ENCODE results near the gene ZMYM4.
"Not testable (repeated sequence)": the region's sequence is repeated elsewhere in the genome, so short reads cannot be mapped to it uniquely, and the experiment has no call there.

Gene ZMYM4

DNA sequence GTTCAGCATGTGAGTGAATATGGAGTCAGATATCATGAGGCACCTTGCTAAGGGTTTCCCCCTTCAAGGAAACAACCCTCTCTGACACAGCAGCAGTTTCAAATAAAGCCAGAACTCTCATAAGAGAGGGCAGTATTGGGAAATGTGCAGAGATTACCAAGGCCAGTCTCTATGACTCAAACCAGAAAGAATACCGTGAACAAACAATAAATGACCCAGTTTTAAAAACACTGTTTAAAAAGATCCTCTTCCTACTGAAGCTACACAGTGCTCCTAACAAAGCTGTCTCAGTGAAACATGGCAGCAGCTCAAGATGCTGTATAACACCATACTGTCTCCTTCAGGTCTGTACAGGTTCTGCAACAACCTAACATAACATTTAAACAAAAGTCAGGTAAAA lies 186.1 kb downstream of the ZMYM4 start:
- Histone ChIP-seq H3K4me3 (ENCODE audit: low read depth, low read length) (no peak overlapping the region), H3K27me3 (no peaks in the 10 kb centered on the region), H3K4me1 (no peaks in the 10 kb centered on the region), H3K36me3 (peaks cover 3% of the 10 kb centered on the region; the same call in 1 of the 2 replicates), H3K9me3 (no peaks in the 10 kb centered on the region)
- TF ChIP-seq, protein P1, sequence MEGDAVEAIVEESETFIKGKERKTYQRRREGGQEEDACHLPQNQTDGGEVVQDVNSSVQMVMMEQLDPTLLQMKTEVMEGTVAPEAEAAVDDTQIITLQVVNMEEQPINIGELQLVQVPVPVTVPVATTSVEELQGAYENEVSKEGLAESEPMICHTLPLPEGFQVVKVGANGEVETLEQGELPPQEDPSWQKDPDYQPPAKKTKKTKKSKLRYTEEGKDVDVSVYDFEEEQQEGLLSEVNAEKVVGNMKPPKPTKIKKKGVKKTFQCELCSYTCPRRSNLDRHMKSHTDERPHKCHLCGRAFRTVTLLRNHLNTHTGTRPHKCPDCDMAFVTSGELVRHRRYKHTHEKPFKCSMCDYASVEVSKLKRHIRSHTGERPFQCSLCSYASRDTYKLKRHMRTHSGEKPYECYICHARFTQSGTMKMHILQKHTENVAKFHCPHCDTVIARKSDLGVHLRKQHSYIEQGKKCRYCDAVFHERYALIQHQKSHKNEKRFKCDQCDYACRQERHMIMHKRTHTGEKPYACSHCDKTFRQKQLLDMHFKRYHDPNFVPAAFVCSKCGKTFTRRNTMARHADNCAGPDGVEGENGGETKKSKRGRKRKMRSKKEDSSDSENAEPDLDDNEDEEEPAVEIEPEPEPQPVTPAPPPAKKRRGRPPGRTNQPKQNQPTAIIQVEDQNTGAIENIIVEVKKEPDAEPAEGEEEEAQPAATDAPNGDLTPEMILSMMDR (IDR thresholded peaks at IDR 0.05; ENCODE audit: low read depth, low read length): no peak
- DNase-seq: no peak

DNA sequence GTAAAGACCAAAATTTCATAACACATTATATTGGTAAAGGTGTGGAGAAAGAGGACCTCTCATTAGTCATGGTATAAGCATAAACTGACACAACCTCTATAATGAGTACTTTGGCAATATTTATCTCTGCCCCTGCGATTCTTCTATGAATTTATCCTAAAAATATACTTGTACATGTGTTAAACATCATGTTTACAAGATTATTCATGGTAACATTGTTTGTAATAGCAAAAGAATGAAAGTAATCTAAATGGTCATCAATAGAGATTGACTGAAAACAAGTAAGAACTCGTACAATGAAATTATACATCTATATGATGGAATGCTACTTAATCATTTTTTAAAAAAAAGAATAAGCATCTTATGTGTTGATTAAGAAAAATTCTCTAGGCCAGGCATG lies 192.3 kb downstream of the ZMYM4 start:
- no peak for DNase-seq
- Histone ChIP-seq H3K4me1 (no peaks in the 10 kb centered on the region), H3K4me3 (ENCODE audit: low read depth, low read length) (no peak overlapping the region), H3K9me3 (no peaks in the 10 kb centered on the region), H3K36me3 (peaks cover 2% of the 10 kb centered on the region; the same call in 1 of the 2 replicates), H3K27me3 (no peaks in the 10 kb centered on the region)
- TF ChIP-seq, protein P1 (IDR thresholded peaks at IDR 0.05; ENCODE audit: low read depth, low read length): no peak

DNA sequence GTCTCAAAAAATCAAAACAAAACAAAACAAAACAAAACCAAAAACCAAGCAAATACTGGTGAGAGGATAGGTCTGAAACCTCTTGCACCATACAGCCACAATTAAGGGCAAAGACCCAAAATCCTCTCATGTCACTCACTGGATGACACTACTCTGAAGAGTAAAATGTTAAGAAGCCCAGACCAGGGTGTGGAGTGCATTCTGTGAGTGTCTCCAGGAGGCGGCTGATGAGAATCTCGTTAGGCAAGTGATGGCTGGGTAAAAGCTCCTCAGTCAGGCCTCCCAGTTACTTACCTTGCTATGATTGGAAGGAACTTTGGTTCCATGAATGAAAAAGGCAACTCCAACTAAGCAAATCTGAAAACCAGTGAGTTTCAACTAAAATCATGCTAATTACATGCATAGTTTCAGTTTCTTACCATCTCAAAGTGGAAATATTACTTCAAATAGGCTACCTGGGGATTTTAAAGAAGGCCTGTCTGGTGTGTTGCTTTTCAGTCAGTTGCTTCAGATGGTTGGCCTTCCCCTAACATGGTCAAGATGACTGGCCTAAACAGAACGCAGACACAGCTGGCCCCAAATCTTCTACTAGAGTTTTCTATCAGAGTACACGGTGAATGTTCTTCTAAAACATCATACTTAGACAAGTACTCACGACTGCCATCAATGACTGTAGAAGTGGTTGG lies 193.6 kb downstream of the ZMYM4 start:
- Histone ChIP-seq H3K36me3 (peaks cover 3% of the 10 kb centered on the region; the same call in 1 of the 2 replicates), H3K27me3 (no peaks in the 10 kb centered on the region), H3K9me3 (no peaks in the 10 kb centered on the region), H3K4me1 (no peaks in the 10 kb centered on the region), H3K4me3 (ENCODE audit: low read depth, low read length) (no peak overlapping the region)
- TF ChIP-seq, protein P1 (IDR thresholded peaks at IDR 0.05; ENCODE audit: low read depth, low read length): no peak
- no peak for DNase-seq

DNA sequence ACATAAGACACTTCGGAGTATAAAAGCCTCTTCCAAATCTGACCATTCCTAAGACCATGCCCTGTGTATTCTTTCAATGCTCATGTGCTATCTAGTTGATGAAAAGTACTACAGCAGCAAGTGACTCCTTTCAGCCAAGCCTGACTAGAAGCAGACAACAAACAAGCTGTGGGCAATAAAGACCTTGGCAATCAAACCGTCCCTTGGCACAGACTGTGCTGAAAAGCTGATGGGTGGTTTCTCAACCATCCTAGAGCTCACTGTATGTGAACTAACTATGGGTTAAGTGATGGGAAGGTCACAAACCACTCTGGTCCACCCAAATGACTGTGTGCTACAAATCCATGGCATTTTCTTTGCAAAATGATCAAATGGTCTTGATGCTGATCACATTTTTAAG lies 194.7 kb downstream of the ZMYM4 start:
- Histone ChIP-seq H3K36me3 (peaks cover 3% of the 10 kb centered on the region; the same call in 1 of the 2 replicates), H3K27me3 (no peaks in the 10 kb centered on the region), H3K4me3 (ENCODE audit: low read depth, low read length) (no peak overlapping the region)

DNA sequence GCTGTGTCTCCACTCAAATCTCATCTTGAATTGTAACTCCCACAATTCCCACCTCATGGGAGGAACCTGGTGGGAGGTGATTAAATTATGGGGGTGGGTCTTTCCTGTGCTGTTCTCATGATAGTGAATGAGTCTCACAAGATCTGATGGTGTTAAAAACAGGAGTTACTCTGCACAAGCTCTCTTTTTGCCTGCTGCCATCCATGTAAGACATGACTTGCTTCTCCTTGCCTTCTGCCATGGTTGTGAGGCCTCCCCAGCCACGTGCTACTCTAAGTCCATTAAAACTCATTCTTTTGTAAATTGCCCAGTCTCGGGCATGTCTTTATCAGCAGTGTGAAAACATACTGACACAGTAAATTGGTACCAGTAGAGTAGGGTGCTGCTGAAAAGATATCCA lies 195.2 kb downstream of the ZMYM4 start:
- H3K27me3 ChIP-seq, H3K36me3 ChIP-seq: not testable (repeated sequence)

More for the DNA sequence above, 194.7 kb downstream of the ZMYM4 start:
- DNase-seq: no peak
- Histone ChIP-seq H3K4me1 (no peaks in the 10 kb centered on the region), H3K9me3 (no peaks in the 10 kb centered on the region)
- TF ChIP-seq, protein P1 (IDR thresholded peaks at IDR 0.05; ENCODE audit: low read depth, low read length): no peak

DNA sequence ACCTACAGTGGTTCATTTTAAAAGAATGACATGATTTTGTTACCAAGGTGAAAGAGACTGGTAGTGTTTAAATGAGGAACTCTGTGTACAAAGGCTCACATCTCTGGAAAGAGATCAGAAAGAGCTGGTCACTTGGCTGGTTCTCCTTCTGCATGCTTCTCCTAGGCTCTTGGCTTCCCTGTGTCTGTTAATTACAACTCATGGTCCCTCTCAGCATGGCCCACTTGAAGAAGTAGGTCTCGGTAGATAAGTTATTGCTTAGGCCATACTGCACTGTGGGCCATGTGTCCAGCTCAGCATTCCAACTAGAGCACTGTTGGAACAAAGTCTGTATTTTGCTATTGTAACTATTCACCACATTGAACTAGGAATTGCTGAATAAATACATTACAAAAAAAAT lies 197.6 kb downstream of the ZMYM4 start:
- TF ChIP-seq, protein P1 (IDR thresholded peaks at IDR 0.05; ENCODE audit: low read depth, low read length): no peak
- H3K4me3 ChIP-seq (ENCODE audit: low read depth, low read length): no peak overlapping the region
- H3K9me3 ChIP-seq: no peaks in the 10 kb centered on the region
- H3K36me3 ChIP-seq: peaks cover 3% of the 10 kb centered on the region; the same call in 1 of the 2 replicates
- H3K4me1 ChIP-seq: no peaks in the 10 kb centered on the region
- DNase-seq: no peak
- no peaks in the 10 kb centered on the region for H3K27me3 ChIP-seq

More for the DNA sequence above, 195.2 kb downstream of the ZMYM4 start:
- not testable (repeated sequence) for H3K4me3 ChIP-seq (ENCODE audit: low read depth, low read length); H3K4me1 ChIP-seq; DNase-seq; H3K9me3 ChIP-seq
